H1 (cell line): ENCODE data around the gene ARL10. TPM values are rescaled to one million over a fixed set of nuclear protein-coding genes. Genes with fewer than 3 reads are reported as not detected.
A peak's percentile ranks its signal among the peaks of the same experiment; 100 is the strongest.

Experiments used
- CTCF ChIA-PET: fragments of 300-600 bp; sonication (Branson Sonifier 250); formaldehyde crosslinking; loops from one replicate; lab custom pipeline; 2021; ENCODE audit not compliant: partially characterized antibody; lab: Charles Lee
- POLR2A ChIA-PET: fragments of 300-600 bp; sonication (Branson Sonifier 250); formaldehyde crosslinking; loops from one replicate; lab custom pipeline; 2021; ENCODE audit warnings: inconsistent platforms; ENCODE audit not compliant: partially characterized antibody; lab: Charles Lee
- DNase-seq, 2 experiments: peaks; one replicate each; pipeline versions ENCODE4 v3.0.0 to v3.0.0-alpha.2; 2010 to 2022; ENCODE audit warnings: low spot score in 2 of 2, low read depth in 1 of 2, mixed read lengths in 1 of 2
- FAIRE-seq: peaks from 2 replicates; lab custom pipeline; 2011; peaks lifted over from hg19 to GRCh38; lab: Jason Lieb, UNC
- H2AFZ ChIP-seq: 2 replicates; pipeline ENCODE4 v1.8.1; 2012; ENCODE audit warnings: low read length, inconsistent platforms
- H2AK5ac ChIP-seq: 2 replicates; pipeline ENCODE4 v1.6.1; 2013; ENCODE audit warnings: low read depth, low read length
- H2BK120ac ChIP-seq: replicated peaks from 2 replicates; pipeline ENCODE3; 2013; ENCODE audit warnings: low read depth, low read length, inconsistent platforms
- H2BK12ac ChIP-seq: 2 replicates; pipeline ENCODE4 v1.6.1; 2013; ENCODE audit warnings: low read depth, low read length
- H2BK15ac ChIP-seq: 2 replicates; pipeline ENCODE4 v1.6.1; 2013; ENCODE audit warnings: low read length
- H2BK20ac ChIP-seq: 2 replicates; pipeline ENCODE4 v1.6.1; 2013; ENCODE audit warnings: low read length
- H2BK5ac ChIP-seq: 2 replicates; pipeline ENCODE4 v1.6.1; 2013; ENCODE audit warnings: low read depth, low read length
- H3K14ac ChIP-seq: 2 replicates; pipeline ENCODE4 v1.6.1; 2013; ENCODE audit warnings: inconsistent platforms; ENCODE audit not compliant: insufficient read length
- H3K18ac ChIP-seq: 2 replicates; pipeline ENCODE4 v1.6.1; 2013; ENCODE audit warnings: low read length; ENCODE audit errors: extremely low read depth
- H3K23ac ChIP-seq: 2 replicates; pipeline ENCODE4 v1.6.1; 2013; ENCODE audit warnings: inconsistent platforms; ENCODE audit not compliant: insufficient read length
- H3K23me2 ChIP-seq: 2 replicates; pipeline ENCODE4 v1.6.1; 2013; ENCODE audit warnings: low read depth, low read length
- H3K27ac ChIP-seq: 2 replicates; pipeline ENCODE4 v1.6.1; 2011; ENCODE audit warnings: low read depth, low read length, inconsistent platforms
- H3K27me3 ChIP-seq, 4 experiments: replicated peaks in 1 of 4; 1 replicate in 1 of 4; 2 replicates in 3 of 4; pipeline versions ENCODE4 v1.6.1 to v1.8.1; 2011 to 2013; ENCODE audit warnings: low read length in 3 of 4, mild to moderate bottlenecking in 3 of 4, inconsistent platforms in 2 of 4, mixed read lengths in 2 of 4, moderate library complexity in 1 of 4; ENCODE audit not compliant: control insufficient read depth in 3 of 4, insufficient read depth in 3 of 4; ENCODE audit errors: extremely low read depth in 1 of 4
- H3K36me3 ChIP-seq, 4 experiments: 2 replicates each; pipeline versions ENCODE4 v1.6.1 to v1.8.1; 2011 to 2013; ENCODE audit warnings: mild to moderate bottlenecking in 4 of 4, low read length in 3 of 4, moderate library complexity in 2 of 4, control low read depth in 1 of 4, inconsistent platforms in 1 of 4; ENCODE audit not compliant: insufficient read depth in 4 of 4, control insufficient read depth in 2 of 4
- H3K4ac ChIP-seq: replicated peaks from 2 replicates; pipeline ENCODE3; 2013; ENCODE audit warnings: low read length, low read depth, mixed read lengths, inconsistent platforms; ENCODE audit not compliant: insufficient read length
- H3K4me1 ChIP-seq, 4 experiments: replicated peaks in 1 of 4; 1 replicate in 1 of 4; 2 replicates in 3 of 4; pipeline versions ENCODE4 v1.6.1 to v1.8.1; 2011 to 2013; ENCODE audit warnings: low read length in 3 of 4, inconsistent platforms in 2 of 4, mixed read lengths in 1 of 4; ENCODE audit not compliant: insufficient read depth in 4 of 4, control insufficient read depth in 3 of 4
- H3K4me2 ChIP-seq, 2 experiments: 2 replicates each; pipeline versions ENCODE4 v1.6.1 to v1.8.1; 2011 to 2013; ENCODE audit warnings: low read depth in 2 of 2, low read length in 2 of 2, control low read depth in 1 of 2, inconsistent platforms in 1 of 2, mild to moderate bottlenecking in 1 of 2; ENCODE audit not compliant: insufficient read depth in 1 of 2
- H3K4me3 ChIP-seq, 4 experiments: fragments of 200-600, 300-600 bp in 1 of 4; sonication (generic), shearing (Covaris generic), sonication (Bioruptor Twin) in 1 of 4; 2 replicates each; pipeline versions ENCODE4 v1.5.1 to v1.8.1; 2011 to 2016; ENCODE audit warnings: low read length in 4 of 4, low read depth in 3 of 4, control low read depth in 2 of 4, inconsistent platforms in 2 of 4, mild to moderate bottlenecking in 2 of 4, mixed read lengths in 1 of 4, moderate library complexity in 1 of 4; ENCODE audit not compliant: insufficient read depth in 2 of 4; ENCODE audit errors: extremely low read depth in 1 of 4
- H3K56ac ChIP-seq: replicated peaks from 2 replicates; pipeline ENCODE3; 2013; ENCODE audit warnings: low read depth, mild to moderate bottlenecking, mixed read lengths, low read length, inconsistent platforms; ENCODE audit not compliant: insufficient read length
- H3K79me1 ChIP-seq: 2 replicates; pipeline ENCODE4 v1.6.1; 2013; ENCODE audit warnings: low read depth, low read length, control low read depth
- H3K79me2 ChIP-seq, 2 experiments: 2 replicates each; pipeline versions ENCODE4 v1.6.1 to v1.8.1; 2012 to 2013; ENCODE audit warnings: low read length in 2 of 2, mild to moderate bottlenecking in 2 of 2, inconsistent platforms in 1 of 2; ENCODE audit not compliant: insufficient read depth in 2 of 2, control insufficient read depth in 1 of 2
- H3K9ac ChIP-seq, 4 experiments: replicated peaks in 1 of 4; 1 replicate in 1 of 4; 2 replicates in 3 of 4; pipeline versions ENCODE4 v1.6.1 to v1.8.1; 2011 to 2013; ENCODE audit warnings: low read depth in 3 of 4, low read length in 3 of 4, control low read depth in 2 of 4, mild to moderate bottlenecking in 2 of 4, moderate library complexity in 2 of 4, inconsistent platforms in 1 of 4; ENCODE audit errors: extremely low read depth in 1 of 4
- H3K9me3 ChIP-seq, 2 experiments: 2 replicates each; pipeline versions ENCODE4 v1.6.1 to v1.8.1; 2012 to 2013; ENCODE audit warnings: mild to moderate bottlenecking in 2 of 2, moderate library complexity in 2 of 2, control low read depth in 1 of 2, inconsistent platforms in 1 of 2, low read depth in 1 of 2, low read length in 1 of 2, mixed read lengths in 1 of 2; ENCODE audit not compliant: insufficient read depth in 2 of 2
- H4K20me1 ChIP-seq, 2 experiments: replicated peaks in 1 of 2; 2 replicates each; pipeline versions ENCODE3 to v1.8.1; 2011 to 2013; ENCODE audit warnings: inconsistent platforms in 2 of 2, low read length in 2 of 2, mild to moderate bottlenecking in 1 of 2; ENCODE audit not compliant: insufficient read depth in 2 of 2, control insufficient read depth in 1 of 2
- H4K5ac ChIP-seq: 2 replicates; pipeline ENCODE4 v1.6.1; 2013; ENCODE audit warnings: low read length, low read depth, mixed read lengths, inconsistent platforms; ENCODE audit not compliant: insufficient read length
- H4K8ac ChIP-seq: 2 replicates; pipeline ENCODE4 v1.8.0; 2013; ENCODE audit warnings: mild to moderate bottlenecking, moderate library complexity, low read length, inconsistent platforms; ENCODE audit not compliant: insufficient read depth; ENCODE audit errors: extremely low read depth
- H4K91ac ChIP-seq: replicated peaks from 2 replicates; pipeline ENCODE3; 2013; ENCODE audit warnings: low read length, mixed read lengths, inconsistent platforms; ENCODE audit not compliant: insufficient read length
- ASH2L ChIP-seq: fragments of 200-600, 300-600 bp; sonication (generic); IDR thresholded peaks from one replicate; pipeline ENCODE4 v1.7.1; 2017; ENCODE audit warnings: low read length
- CBX5 ChIP-seq: fragments of 300-800, 300-1000 bp; sonication (generic); IDR thresholded peaks from 2 replicates; pipeline ENCODE4 v1.7.1; 2016; ENCODE audit warnings: antibody characterized with exemption, low read length, low read depth
- CBX8 ChIP-seq: fragments of 300-800, 300-1000 bp; sonication (generic); IDR thresholded peaks from 2 replicates; pipeline ENCODE4 v1.7.1; 2016; ENCODE audit warnings: low read depth, low read length, borderline replicate concordance
- KDM4A ChIP-seq: IDR thresholded peaks from one replicate; pipeline ENCODE4 v1.7.1; 2012; ENCODE audit warnings: low read depth, mild to moderate bottlenecking, moderate library complexity, low read length, inconsistent platforms; ENCODE audit not compliant: severe bottlenecking
- MAFK ChIP-seq: IDR thresholded peaks from 2 replicates; pipeline ENCODE4 v1.6.1; 2012; ENCODE audit warnings: low read depth, mild to moderate bottlenecking, improper control_type of control experiment, low read length
- MAX ChIP-seq: IDR thresholded peaks from 2 replicates; pipeline ENCODE4 v1.6.1; 2012; ENCODE audit warnings: inconsistent platforms
- NRF1 ChIP-seq: IDR thresholded peaks from 2 replicates; pipeline ENCODE4 v1.6.1; 2011; ENCODE audit warnings: mild to moderate bottlenecking, low read depth, low read length, improper control_type of control experiment
- SAP30 ChIP-seq: fragments of 300-600 bp; sonication (generic); IDR thresholded peaks from 2 replicates; pipeline ENCODE4 v1.7.1; 2012; ENCODE audit warnings: low read length, moderate library complexity, mild to moderate bottlenecking, inconsistent platforms; ENCODE audit not compliant: insufficient read depth, insufficient replicate concordance
- SP1 ChIP-seq: IDR thresholded peaks from 2 replicates; pipeline ENCODE4 v1.6.1; 2011; ENCODE audit warnings: low read depth, low read length
- SUZ12 ChIP-seq: fragments of 200-600 bp; sonication (generic); IDR thresholded peaks from 2 replicates; pipeline ENCODE4 v1.6.1; 2012; ENCODE audit warnings: mild to moderate bottlenecking, inconsistent platforms, low read length, moderate library complexity, mixed read lengths
- TAF1 ChIP-seq: IDR thresholded peaks from 2 replicates; pipeline ENCODE4 v1.6.1; 2011; ENCODE audit warnings: mild to moderate bottlenecking, low read depth, low read length
- TEAD4 ChIP-seq: IDR thresholded peaks from 2 replicates; pipeline ENCODE4 v1.6.1; 2012; ENCODE audit warnings: low read depth, low read length, inconsistent platforms, mixed read lengths
- WGBS, 2 experiments: shearing (Covaris generic) in 1 of 2; methylation state at CpG; one replicate each; pipeline versions ENCODE4 v1.1.6 to v1.1.7; 2013 to 2015; ENCODE audit warnings: low lambda C conversion rate in 2 of 2, mixed read lengths in 2 of 2, inconsistent platforms in 1 of 2, low coverage in 1 of 2, missing lambda C conversion rate in 1 of 2; ENCODE audit not compliant: insufficient replicate concordance in 2 of 2, insufficient coverage in 1 of 2, insufficient read length in 1 of 2; ENCODE audit errors: extremely low coverage in 1 of 2, missing lambda C conversion rate in 1 of 2; 5-methylcytosine and 5-hydroxymethylcytosine counted together
- polyA plus RNA-seq, 7 experiments: library from polyadenylated mRNA; depleted of rRNA in 3 of 7; stranded (reverse) in 5 of 7; unstranded in 2 of 7; fragments of >200 nt in 5 of 7; fragments of 200-250 nt in 2 of 7; gene quantifications; 1 replicate in 5 of 7; 2 replicates in 1 of 7; 4 replicates in 1 of 7; pipeline versions ENCODE4 v1.2.1 to v1.2.3, GENCODE V29; 2011 to 2013; ENCODE audit warnings: missing spikeins in 2 of 7, mixed read lengths in 2 of 7
- total RNA-seq: library from RNA; stranded (reverse); fragmentation: NEBNext Ultra II Directional; extraction: Animal tissue kit (Norgen Biotek cat#: 25700); gene quantifications from 2 replicates; pipeline ENCODE4 v1.2.1, GENCODE V29; 2021

Gene ARL10
- total and polyA plus RNA-seq, 2 of the 8 experiments (the other 6 are each of a cell fraction or from before 2014, with no cell fraction given) = 3.1 to 7.4 TPM

- Histone ChIP-seq H4K8ac (peak overlapping the region; percentile 73; the same call in 1 of the 2 replicates), H3K56ac (no peak overlapping the region), H4K91ac (no peak overlapping the region), H3K27me3 (peaks cover 7 to 42% (median 34%) of the 10 kb centered on the region in 4 experiments), H2BK20ac (no peak overlapping the region), H4K5ac (no peak overlapping the region), H3K4me3 (peak overlapping the region; percentile 61 to 82 (median 68)), H2BK12ac (0 out of 2 replicates have a peak overlapping the region, but pooled peaks have one; percentile 2), H3K79me2 (no peaks in the 10 kb centered on the region), H3K4me2 (peak overlapping the region; percentile 79 to 91), H4K20me1 (no peaks in the 10 kb centered on the region), H3K27ac (no peak overlapping the region), H2BK120ac (no peak overlapping the region), H3K18ac (peak overlapping the region; percentile 66; the same call in 1 of the 2 replicates), H3K79me1 (no peaks in the 10 kb centered on the region), H3K14ac (no peak overlapping the region), H3K23ac (no peak overlapping the region), H2AK5ac (no peak overlapping the region), H3K9ac (peak overlapping the region in 1 of 4 experiments; percentile 55; a peak in 3 of 7 replicates), H3K36me3 (peaks cover 0 to 3% (median 0%) of the 10 kb centered on the region in 4 experiments; a peak in 3 of 8 replicates), H2BK5ac (no peak overlapping the region), H2BK15ac (0 out of 2 replicates have a peak overlapping the region, but pooled peaks have one; percentile 61), H3K23me2 (peaks cover 19% of the 10 kb centered on the region), H2AFZ (peak overlapping the region; percentile 80; the same call in 1 of the 2 replicates), H3K4me1 (peaks cover 0 to 5% (median 3%) of the 10 kb centered on the region in 4 experiments; a peak in 4 of 7 replicates), H3K4ac (no peak overlapping the region), H3K9me3 (no peaks in the 10 kb centered on the region)
- ChIA-PET CTCF (interaction anchor here (1.1 kb wide), 1 partner anchor 176 kb away, joined by 3 read pairs; no protein-coding TSS in a partner anchor), POLR2A (interaction anchor here (0.8 to 1.6 kb wide), 5 partner anchors 11 to 37 kb away, joined by 3 to 11 read pairs (median 3); partner anchors contain the start of genes HIGD2A and NOP16)
- FAIRE-seq (no peak), DNase-seq (peak in 1 of 2 experiments; percentile 81)
- WGBS, 2 experiments = 31% methylated on average over 35 of the region's 38 CpGs; no CpG with 5 or more reads in 1 of the 2 experiments
- peak; percentile 78 for TF ChIP-seq MAX
- peak; percentile 7 for TF ChIP-seq ASH2L
- no peak for TF ChIP-seq CBX5
- no peak for TF ChIP-seq KDM4A
- no peak for TF ChIP-seq TEAD4
- peak; percentile 37; the same call in 1 of the 2 replicates for TF ChIP-seq SUZ12
- no peak for TF ChIP-seq NRF1
- TF ChIP-seq TAF1 = no peak
- no peak for TF ChIP-seq SP1
- TF ChIP-seq MAFK = no peak
- no peak for TF ChIP-seq SAP30
- no peak for TF ChIP-seq CBX8
Observed at GRCh38 chr5:176366232-176366894, 1.1 kb downstream of the ARL10 start.
